H1 (cell line): Measurements from ENCODE around the gene URM1. TPM values are rescaled to one million over a fixed set of nuclear protein-coding genes. Genes with fewer than 3 reads are reported as not detected.
A peak's percentile ranks its signal among the peaks of the same experiment; 100 is the strongest.

Source experiments
- CTCF ChIA-PET: fragments of 300-600 bp; sonication (Branson Sonifier 250); formaldehyde crosslinking; loops from one replicate; lab custom pipeline; 2021; ENCODE audit not compliant: partially characterized antibody; lab: Charles Lee
- POLR2A ChIA-PET: fragments of 300-600 bp; sonication (Branson Sonifier 250); formaldehyde crosslinking; loops from one replicate; lab custom pipeline; 2021; ENCODE audit warnings: inconsistent platforms; ENCODE audit not compliant: partially characterized antibody; lab: Charles Lee
- DNase-seq, 2 experiments: peaks; one replicate each; pipeline versions ENCODE4 v3.0.0 to v3.0.0-alpha.2; 2010 to 2022; ENCODE audit warnings: low spot score in 2 of 2, low read depth in 1 of 2, mixed read lengths in 1 of 2
- FAIRE-seq: peaks from 2 replicates; lab custom pipeline; 2011; peaks lifted over from hg19 to GRCh38; lab: Jason Lieb, UNC
- H2AFZ ChIP-seq: 2 replicates; pipeline ENCODE4 v1.8.1; 2012; ENCODE audit warnings: low read length, inconsistent platforms
- H2AK5ac ChIP-seq: 2 replicates; pipeline ENCODE4 v1.6.1; 2013; ENCODE audit warnings: low read depth, low read length
- H2BK120ac ChIP-seq: replicated peaks from 2 replicates; pipeline ENCODE3; 2013; ENCODE audit warnings: low read depth, low read length, inconsistent platforms
- H2BK12ac ChIP-seq: 2 replicates; pipeline ENCODE4 v1.6.1; 2013; ENCODE audit warnings: low read depth, low read length
- H2BK15ac ChIP-seq: 2 replicates; pipeline ENCODE4 v1.6.1; 2013; ENCODE audit warnings: low read length
- H2BK20ac ChIP-seq: 2 replicates; pipeline ENCODE4 v1.6.1; 2013; ENCODE audit warnings: low read length
- H2BK5ac ChIP-seq: 2 replicates; pipeline ENCODE4 v1.6.1; 2013; ENCODE audit warnings: low read depth, low read length
- H3K14ac ChIP-seq: 2 replicates; pipeline ENCODE4 v1.6.1; 2013; ENCODE audit warnings: inconsistent platforms; ENCODE audit not compliant: insufficient read length
- H3K18ac ChIP-seq: 2 replicates; pipeline ENCODE4 v1.6.1; 2013; ENCODE audit warnings: low read length; ENCODE audit errors: extremely low read depth
- H3K23ac ChIP-seq: 2 replicates; pipeline ENCODE4 v1.6.1; 2013; ENCODE audit warnings: inconsistent platforms; ENCODE audit not compliant: insufficient read length
- H3K23me2 ChIP-seq: 2 replicates; pipeline ENCODE4 v1.6.1; 2013; ENCODE audit warnings: low read depth, low read length
- H3K27ac ChIP-seq: 2 replicates; pipeline ENCODE4 v1.6.1; 2011; ENCODE audit warnings: low read depth, low read length, inconsistent platforms
- H3K27me3 ChIP-seq, 4 experiments: replicated peaks in 1 of 4; 1 replicate in 1 of 4; 2 replicates in 3 of 4; pipeline versions ENCODE4 v1.6.1 to v1.8.1; 2011 to 2013; ENCODE audit warnings: low read length in 3 of 4, mild to moderate bottlenecking in 3 of 4, inconsistent platforms in 2 of 4, mixed read lengths in 2 of 4, moderate library complexity in 1 of 4; ENCODE audit not compliant: control insufficient read depth in 3 of 4, insufficient read depth in 3 of 4; ENCODE audit errors: extremely low read depth in 1 of 4
- H3K36me3 ChIP-seq, 4 experiments: 2 replicates each; pipeline versions ENCODE4 v1.6.1 to v1.8.1; 2011 to 2013; ENCODE audit warnings: mild to moderate bottlenecking in 4 of 4, low read length in 3 of 4, moderate library complexity in 2 of 4, control low read depth in 1 of 4, inconsistent platforms in 1 of 4; ENCODE audit not compliant: insufficient read depth in 4 of 4, control insufficient read depth in 2 of 4
- H3K4ac ChIP-seq: replicated peaks from 2 replicates; pipeline ENCODE3; 2013; ENCODE audit warnings: low read length, low read depth, mixed read lengths, inconsistent platforms; ENCODE audit not compliant: insufficient read length
- H3K4me1 ChIP-seq, 4 experiments: replicated peaks in 1 of 4; 1 replicate in 1 of 4; 2 replicates in 3 of 4; pipeline versions ENCODE4 v1.6.1 to v1.8.1; 2011 to 2013; ENCODE audit warnings: low read length in 3 of 4, inconsistent platforms in 2 of 4, mixed read lengths in 1 of 4; ENCODE audit not compliant: insufficient read depth in 4 of 4, control insufficient read depth in 3 of 4
- H3K4me2 ChIP-seq, 2 experiments: 2 replicates each; pipeline versions ENCODE4 v1.6.1 to v1.8.1; 2011 to 2013; ENCODE audit warnings: low read depth in 2 of 2, low read length in 2 of 2, control low read depth in 1 of 2, inconsistent platforms in 1 of 2, mild to moderate bottlenecking in 1 of 2; ENCODE audit not compliant: insufficient read depth in 1 of 2
- H3K4me3 ChIP-seq, 4 experiments: fragments of 200-600, 300-600 bp in 1 of 4; sonication (generic), shearing (Covaris generic), sonication (Bioruptor Twin) in 1 of 4; 2 replicates each; pipeline versions ENCODE4 v1.5.1 to v1.8.1; 2011 to 2016; ENCODE audit warnings: low read length in 4 of 4, low read depth in 3 of 4, control low read depth in 2 of 4, inconsistent platforms in 2 of 4, mild to moderate bottlenecking in 2 of 4, mixed read lengths in 1 of 4, moderate library complexity in 1 of 4; ENCODE audit not compliant: insufficient read depth in 2 of 4; ENCODE audit errors: extremely low read depth in 1 of 4
- H3K56ac ChIP-seq: replicated peaks from 2 replicates; pipeline ENCODE3; 2013; ENCODE audit warnings: low read depth, mild to moderate bottlenecking, mixed read lengths, low read length, inconsistent platforms; ENCODE audit not compliant: insufficient read length
- H3K79me1 ChIP-seq: 2 replicates; pipeline ENCODE4 v1.6.1; 2013; ENCODE audit warnings: low read depth, low read length, control low read depth
- H3K79me2 ChIP-seq, 2 experiments: 2 replicates each; pipeline versions ENCODE4 v1.6.1 to v1.8.1; 2012 to 2013; ENCODE audit warnings: low read length in 2 of 2, mild to moderate bottlenecking in 2 of 2, inconsistent platforms in 1 of 2; ENCODE audit not compliant: insufficient read depth in 2 of 2, control insufficient read depth in 1 of 2
- H3K9ac ChIP-seq, 4 experiments: replicated peaks in 1 of 4; 1 replicate in 1 of 4; 2 replicates in 3 of 4; pipeline versions ENCODE4 v1.6.1 to v1.8.1; 2011 to 2013; ENCODE audit warnings: low read depth in 3 of 4, low read length in 3 of 4, control low read depth in 2 of 4, mild to moderate bottlenecking in 2 of 4, moderate library complexity in 2 of 4, inconsistent platforms in 1 of 4; ENCODE audit errors: extremely low read depth in 1 of 4
- H3K9me3 ChIP-seq, 2 experiments: 2 replicates each; pipeline versions ENCODE4 v1.6.1 to v1.8.1; 2012 to 2013; ENCODE audit warnings: mild to moderate bottlenecking in 2 of 2, moderate library complexity in 2 of 2, control low read depth in 1 of 2, inconsistent platforms in 1 of 2, low read depth in 1 of 2, low read length in 1 of 2, mixed read lengths in 1 of 2; ENCODE audit not compliant: insufficient read depth in 2 of 2
- H4K20me1 ChIP-seq, 2 experiments: replicated peaks in 1 of 2; 2 replicates each; pipeline versions ENCODE3 to v1.8.1; 2011 to 2013; ENCODE audit warnings: inconsistent platforms in 2 of 2, low read length in 2 of 2, mild to moderate bottlenecking in 1 of 2; ENCODE audit not compliant: insufficient read depth in 2 of 2, control insufficient read depth in 1 of 2
- H4K5ac ChIP-seq: 2 replicates; pipeline ENCODE4 v1.6.1; 2013; ENCODE audit warnings: low read length, low read depth, mixed read lengths, inconsistent platforms; ENCODE audit not compliant: insufficient read length
- H4K8ac ChIP-seq: 2 replicates; pipeline ENCODE4 v1.8.0; 2013; ENCODE audit warnings: mild to moderate bottlenecking, moderate library complexity, low read length, inconsistent platforms; ENCODE audit not compliant: insufficient read depth; ENCODE audit errors: extremely low read depth
- H4K91ac ChIP-seq: replicated peaks from 2 replicates; pipeline ENCODE3; 2013; ENCODE audit warnings: low read length, mixed read lengths, inconsistent platforms; ENCODE audit not compliant: insufficient read length
- CTCF ChIP-seq, 3 experiments: IDR thresholded peaks; 1 replicate in 2 of 3; 2 replicates in 1 of 3; pipeline versions ENCODE4 v1.5.1 to v1.6.1; 2011; ENCODE audit warnings: low read length in 3 of 3, mild to moderate bottlenecking in 3 of 3, inconsistent platforms in 2 of 3, low read depth in 1 of 3, moderate library complexity in 1 of 3; ENCODE audit not compliant: insufficient read depth in 1 of 3; ENCODE audit errors: control extremely low read depth in 1 of 3
- EZH2 ChIP-seq: fragments of 200-600 bp; sonication (generic); IDR thresholded peaks from 2 replicates; pipeline ENCODE4 v1.7.1; 2012; ENCODE audit warnings: low read depth, mild to moderate bottlenecking, moderate library complexity, low read length, inconsistent platforms; ENCODE audit not compliant: severe bottlenecking
- GTF2F1 ChIP-seq: IDR thresholded peaks from 2 replicates; pipeline ENCODE4 v1.6.1; 2012; ENCODE audit warnings: low read depth, low read length, improper control_type of control experiment, borderline replicate concordance
- KDM1A ChIP-seq: fragments of 200-600, 300-600 bp; sonication (generic); IDR thresholded peaks from 2 replicates; pipeline ENCODE4 v1.7.1; 2016; ENCODE audit warnings: mild to moderate bottlenecking, low read length, borderline replicate concordance
- NRF1 ChIP-seq: IDR thresholded peaks from 2 replicates; pipeline ENCODE4 v1.6.1; 2011; ENCODE audit warnings: mild to moderate bottlenecking, low read depth, low read length, improper control_type of control experiment
- RAD21 ChIP-seq, 2 experiments: IDR thresholded peaks in 1 of 2; conservative IDR thresholded peaks in 1 of 2; 2 replicates each; pipeline ENCODE4 v1.6.1; 2011; ENCODE audit warnings: low read depth in 2 of 2, low read length in 2 of 2, improper control_type of control experiment in 1 of 2, inconsistent platforms in 1 of 2, mild to moderate bottlenecking in 1 of 2, moderate library complexity in 1 of 2
- WGBS, 2 experiments: shearing (Covaris generic) in 1 of 2; methylation state at CpG; one replicate each; pipeline versions ENCODE4 v1.1.6 to v1.1.7; 2013 to 2015; ENCODE audit warnings: low lambda C conversion rate in 2 of 2, mixed read lengths in 2 of 2, inconsistent platforms in 1 of 2, low coverage in 1 of 2, missing lambda C conversion rate in 1 of 2; ENCODE audit not compliant: insufficient replicate concordance in 2 of 2, insufficient coverage in 1 of 2, insufficient read length in 1 of 2; ENCODE audit errors: extremely low coverage in 1 of 2, missing lambda C conversion rate in 1 of 2; 5-methylcytosine and 5-hydroxymethylcytosine counted together
- polyA plus RNA-seq, 7 experiments: library from polyadenylated mRNA; depleted of rRNA in 3 of 7; stranded (reverse) in 5 of 7; unstranded in 2 of 7; fragments of >200 nt in 5 of 7; fragments of 200-250 nt in 2 of 7; gene quantifications; 1 replicate in 5 of 7; 2 replicates in 1 of 7; 4 replicates in 1 of 7; pipeline versions ENCODE4 v1.2.1 to v1.2.3, GENCODE V29; 2011 to 2013; ENCODE audit warnings: missing spikeins in 2 of 7, mixed read lengths in 2 of 7
- total RNA-seq: library from RNA; stranded (reverse); fragmentation: NEBNext Ultra II Directional; extraction: Animal tissue kit (Norgen Biotek cat#: 25700); gene quantifications from 2 replicates; pipeline ENCODE4 v1.2.1, GENCODE V29; 2021

Gene URM1
- total and polyA plus RNA-seq, 2 of the 8 experiments (the other 6 are each of a cell fraction or from before 2014, with no cell fraction given): 58.3 to 62.3 TPM

GRCh38 chr9:128409978-128410377, 38.8 kb downstream of the URM1 start:
- H3K9me3 ChIP-seq: peaks cover 0 to 3% of the 10 kb centered on the region in 2 experiments; a peak in 1 of 4 replicates
- H4K20me1 ChIP-seq: peaks cover 0 to 1% of the 10 kb centered on the region in 2 experiments
- no peak overlapping the region for H3K4me3 ChIP-seq
- POLR2A ChIA-PET: interaction anchor here (0.9 to 4.8 kb wide), 9 partner anchors 13 to 133 kb away, joined by 3 to 27 read pairs (median 5); no protein-coding TSS in a partner anchor
- H3K4ac ChIP-seq: no peak overlapping the region
- H2AK5ac ChIP-seq: no peak overlapping the region
- H3K18ac ChIP-seq: 0 out of 2 replicates have a peak overlapping the region, but pooled peaks have one; percentile 63
- H3K14ac ChIP-seq: no peak overlapping the region
- H3K9ac ChIP-seq: no peak overlapping the region
- peak in 1 of 2 experiments; percentile 52; a peak in 3 of 4 replicates for TF ChIP-seq RAD21 (IDR thresholded peaks at IDR 0.05 in 1 of 2, conservative IDR thresholded peaks at IDR 0.05 in 1 of 2; ENCODE audit: low read depth in 2 of 2, low read length in 2 of 2)
- TF ChIP-seq CTCF (IDR thresholded peaks at IDR 0.05; ENCODE audit: control extremely low read depth in 1 of 3, insufficient read depth in 1 of 3, low read depth in 1 of 3, low read length in 3 of 3): peak; percentile 35 to 48 (median 45)
- peak; percentile 59; the same call in 1 of the 2 replicates for TF ChIP-seq KDM1A
- no peak for TF ChIP-seq GTF2F1
- peak; percentile 14 for TF ChIP-seq EZH2
- TF ChIP-seq NRF1: no peak
- H2AFZ ChIP-seq: no peak overlapping the region
- peaks cover 15 to 44% (median 21%) of the 10 kb centered on the region in 4 experiments for H3K4me1 ChIP-seq
- no peaks in the 10 kb centered on the region for H3K79me1 ChIP-seq
- H3K4me2 ChIP-seq: no peak overlapping the region; a peak in 1 of 4 replicates
- peak overlapping the region; percentile 8; the same call in 1 of the 2 replicates for H2BK20ac ChIP-seq
- H2BK15ac ChIP-seq: no peak overlapping the region
- no peak overlapping the region for H2BK5ac ChIP-seq
- no peak overlapping the region for H3K27ac ChIP-seq
- peaks cover 56 to 80% (median 76%) of the 10 kb centered on the region in 4 experiments for H3K27me3 ChIP-seq
- H2BK120ac ChIP-seq: no peak overlapping the region
- FAIRE-seq (no peak), DNase-seq (no peak)
- no peaks in the 10 kb centered on the region for H3K79me2 ChIP-seq
- H4K8ac ChIP-seq: no peak overlapping the region
- no peak overlapping the region for H4K5ac ChIP-seq
- H3K23me2 ChIP-seq: no peaks in the 10 kb centered on the region
- H3K36me3 ChIP-seq: no peaks in the 10 kb centered on the region
- no peak overlapping the region for H2BK12ac ChIP-seq
- H3K23ac ChIP-seq: no peak overlapping the region
- H3K56ac ChIP-seq: no peak overlapping the region
- CTCF ChIA-PET: interaction anchor here (1.0 to 15.7 kb wide), 16 partner anchors 10 to 161 kb away, joined by 3 to 544 read pairs (median 4); partner anchors contain the start of genes CERCAM and URM1
- H4K91ac ChIP-seq: no peak overlapping the region
- WGBS, 2 experiments: 46% methylated on average over 6 of the region's 6 CpGs; no CpG with 5 or more reads in 1 of the 2 experiments
